WTC11 (cell line): ENCODE measurements around the gene SKAP1. TPM values are rescaled to one million over a fixed set of nuclear protein-coding genes. Genes with fewer than 3 reads are reported as not detected.

Source experiments
- ATAC-seq: fragments of 200-7000 bp; cut with Tn5 transposase; 2 replicates; pipeline ENCODE4 v1.10.0; 2021; ENCODE audit warnings: mild to moderate bottlenecking, moderate library complexity
- CTCF ChIA-PET: fragments of 300-600 bp; sonication (Branson Sonifier 250); formaldehyde crosslinking; loops from one replicate; lab custom pipeline; 2021; ENCODE audit warnings: antibody characterized with exemption; lab: Charles Lee
- POLR2A ChIA-PET: fragments of 350-600 bp; sonication (Branson Sonifier 250); formaldehyde crosslinking; loops from one replicate; lab custom pipeline; 2021; ENCODE audit warnings: antibody characterized with exemption; lab: Charles Lee
- DNase-seq: peaks from one replicate; pipeline ENCODE4 v3.0.0; 2021; ENCODE audit warnings: low spot score
- H3K27ac Mint-ChIP-seq: 2 replicates; pipeline ENCODE4 v1.8.0; 2021; ENCODE audit warnings: mixed read lengths
- H3K27me3 Mint-ChIP-seq: 2 replicates; pipeline ENCODE4 v1.8.0; 2021; ENCODE audit warnings: low read depth, mild to moderate bottlenecking, moderate library complexity, mixed read lengths
- H3K36me3 Mint-ChIP-seq: 2 replicates; pipeline ENCODE4 v1.8.0; 2021; ENCODE audit warnings: mixed read lengths
- H3K4me1 Mint-ChIP-seq: 2 replicates; pipeline ENCODE4 v1.8.0; 2022; ENCODE audit warnings: mixed read lengths
- H3K4me3 Mint-ChIP-seq: 2 replicates; pipeline ENCODE4 v1.8.0; 2021; ENCODE audit warnings: mild to moderate bottlenecking, moderate library complexity, mixed read lengths
- H3K9me3 Mint-ChIP-seq: 2 replicates; pipeline ENCODE4 v1.8.0; 2021; ENCODE audit warnings: mixed read lengths
- ATF2 ChIP-seq: sonication (generic); formaldehyde crosslinking; IDR thresholded peaks from 2 replicates; pipeline ENCODE4 v1.8.1; 2022; ENCODE audit warnings: low read depth, missing genetic modification reagents, borderline replicate concordance
- EMX1 ChIP-seq: fragments of 250-450 bp; sonication (Bioruptor Pico); IDR thresholded peaks from 2 replicates; pipeline ENCODE4 v1.8.0; 2021; ENCODE audit warnings: mild to moderate bottlenecking
- GABPB1 ChIP-seq: sonication (generic); formaldehyde crosslinking; IDR thresholded peaks from 2 replicates; pipeline ENCODE4 v1.8.1; 2023; ENCODE audit warnings: mild to moderate bottlenecking, missing genetic modification reagents
- MXD4 ChIP-seq: fragments of 250-450 bp; sonication (Bioruptor Pico); IDR thresholded peaks from 2 replicates; pipeline ENCODE4 v1.8.0; 2021; ENCODE audit warnings: mild to moderate bottlenecking, moderate library complexity, borderline replicate concordance
- NR1H2 ChIP-seq: sonication (generic); formaldehyde crosslinking; IDR thresholded peaks from 2 replicates; pipeline ENCODE4 v1.9.0; 2021; ENCODE audit warnings: mild to moderate bottlenecking, moderate library complexity, missing genetic modification reagents
- NR2C2 ChIP-seq: sonication (generic); formaldehyde crosslinking; IDR thresholded peaks from 2 replicates; pipeline ENCODE4 v1.8.0; 2022; ENCODE audit warnings: mild to moderate bottlenecking, missing genetic modification reagents
- STAT6 ChIP-seq: sonication (generic); formaldehyde crosslinking; conservative IDR thresholded peaks from 2 replicates; pipeline ENCODE4 v1.8.1; 2023; ENCODE audit warnings: mild to moderate bottlenecking, low read depth, missing genetic modification reagents, moderate library complexity
- TEAD1 ChIP-seq: sonication (generic); formaldehyde crosslinking; IDR thresholded peaks from 2 replicates; pipeline ENCODE4 v1.8.0; 2022; ENCODE audit warnings: mild to moderate bottlenecking, missing genetic modification reagents
- ZBTB21 ChIP-seq: sonication (generic); formaldehyde crosslinking; IDR thresholded peaks from 2 replicates; pipeline ENCODE4 v1.8.1; 2023; ENCODE audit warnings: mild to moderate bottlenecking, missing genetic modification reagents, borderline replicate concordance
- ZNF219 ChIP-seq: sonication (generic); formaldehyde crosslinking; IDR thresholded peaks from 2 replicates; pipeline ENCODE4 v1.8.0; 2023; ENCODE audit warnings: missing genetic modification reagents, mild to moderate bottlenecking, borderline replicate concordance
- ZNF317 ChIP-seq: sonication (generic); formaldehyde crosslinking; IDR thresholded peaks from 2 replicates; pipeline ENCODE4 v1.8.1; 2023; ENCODE audit warnings: low read depth, mild to moderate bottlenecking, moderate library complexity, missing genetic modification reagents, borderline replicate concordance
- ZNF416 ChIP-seq: fragments of 250-450 bp; sonication (Bioruptor Pico); IDR thresholded peaks from 2 replicates; pipeline ENCODE4 v1.9.0; 2021; ENCODE audit warnings: mild to moderate bottlenecking, inconsistent platforms
- ZNF425 ChIP-seq: fragments of 250-450 bp; sonication (Bioruptor Pico); conservative IDR thresholded peaks from 2 replicates; pipeline ENCODE4 v1.9.0; 2021; ENCODE audit warnings: mild to moderate bottlenecking
- ZNF671 ChIP-seq: fragments of 250-450 bp; sonication (Bioruptor Pico); IDR thresholded peaks from 2 replicates; pipeline ENCODE4 v1.8.0; 2021; ENCODE audit warnings: mild to moderate bottlenecking
- total RNA-seq: library from RNA; stranded (reverse); gene quantifications from 3 replicates; pipeline ENCODE4 v1.2.3, GENCODE V29; 2021
- TF ChIP-seq, protein P1 (sequence below): fragments of 250-450 bp; sonication (Bioruptor Pico); IDR thresholded peaks from 2 replicates; pipeline ENCODE4 v2.1.2; 2022; ENCODE audit warnings: mild to moderate bottlenecking, moderate library complexity
- TF ChIP-seq, protein P2 (sequence below): sonication (generic); formaldehyde crosslinking; IDR thresholded peaks from 2 replicates; pipeline ENCODE4 v1.8.1; 2023; ENCODE audit warnings: mild to moderate bottlenecking, missing genetic modification reagents, moderate library complexity
- TF ChIP-seq, protein P3 (sequence below): sonication (generic); formaldehyde crosslinking; IDR thresholded peaks from 2 replicates; pipeline ENCODE4 v1.8.0; 2022; ENCODE audit warnings: mild to moderate bottlenecking, missing genetic modification reagents
- TF ChIP-seq, protein P4 (sequence below): sonication (generic); formaldehyde crosslinking; IDR thresholded peaks from 2 replicates; pipeline ENCODE4 v1.8.1; 2023; ENCODE audit warnings: mild to moderate bottlenecking, missing genetic modification reagents, moderate library complexity

Gene SKAP1
- total RNA-seq, 1 experiment from 2014 or later: not detected

- Mint-ChIP-seq H3K4me3 (no peak overlapping the region), H3K27me3 (peaks cover 29% of the 10 kb centered on the region), H3K9me3 (no peaks in the 10 kb centered on the region), H3K4me1 (peaks cover 9% of the 10 kb centered on the region), H3K36me3 (no peaks in the 10 kb centered on the region), H3K27ac (no peak overlapping the region)
- no peak for ATAC-seq
- CTCF ChIA-PET: interaction anchor here (0.9 to 1.7 kb wide), 6 partner anchors 14 to 179 kb away, joined by 3 to 4 read pairs (median 3); no protein-coding TSS in a partner anchor
- TF ChIP-seq ZNF671 (CRISPR knock-in tag) (no peak), ZNF317 (CRISPR knock-in tag) (no peak), NR2C2 (CRISPR knock-in tag) (no peak), MXD4 (CRISPR knock-in tag) (no peak), GABPB1 (CRISPR knock-in tag) (no peak), NR1H2 (CRISPR knock-in tag) (no peak), ZNF219 (no peak), STAT6 (CRISPR knock-in tag) (no peak), ATF2 (no peak), ZBTB21 (CRISPR knock-in tag) (no peak), ZNF416 (CRISPR knock-in tag) (no peak), EMX1 (CRISPR knock-in tag) (no peak), TEAD1 (no peak), ZNF425 (CRISPR knock-in tag) (no peak)
- TF ChIP-seq, protein P1, sequence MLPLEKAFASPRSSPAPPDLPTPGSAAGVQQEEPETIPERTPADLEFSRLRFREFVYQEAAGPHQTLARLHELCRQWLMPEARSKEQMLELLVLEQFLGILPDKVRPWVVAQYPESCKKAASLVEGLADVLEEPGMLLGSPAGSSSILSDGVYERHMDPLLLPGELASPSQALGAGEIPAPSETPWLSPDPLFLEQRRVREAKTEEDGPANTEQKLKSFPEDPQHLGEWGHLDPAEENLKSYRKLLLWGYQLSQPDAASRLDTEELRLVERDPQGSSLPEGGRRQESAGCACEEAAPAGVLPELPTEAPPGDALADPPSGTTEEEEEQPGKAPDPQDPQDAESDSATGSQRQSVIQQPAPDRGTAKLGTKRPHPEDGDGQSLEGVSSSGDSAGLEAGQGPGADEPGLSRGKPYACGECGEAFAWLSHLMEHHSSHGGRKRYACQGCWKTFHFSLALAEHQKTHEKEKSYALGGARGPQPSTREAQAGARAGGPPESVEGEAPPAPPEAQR (CRISPR knock-in tag): no peak
- TF ChIP-seq, protein P2, sequence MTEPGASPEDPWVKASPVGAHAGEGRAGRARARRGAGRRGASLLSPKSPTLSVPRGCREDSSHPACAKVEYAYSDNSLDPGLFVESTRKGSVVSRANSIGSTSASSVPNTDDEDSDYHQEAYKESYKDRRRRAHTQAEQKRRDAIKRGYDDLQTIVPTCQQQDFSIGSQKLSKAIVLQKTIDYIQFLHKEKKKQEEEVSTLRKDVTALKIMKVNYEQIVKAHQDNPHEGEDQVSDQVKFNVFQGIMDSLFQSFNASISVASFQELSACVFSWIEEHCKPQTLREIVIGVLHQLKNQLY (CRISPR knock-in tag): no peak
- TF ChIP-seq, protein P3, sequence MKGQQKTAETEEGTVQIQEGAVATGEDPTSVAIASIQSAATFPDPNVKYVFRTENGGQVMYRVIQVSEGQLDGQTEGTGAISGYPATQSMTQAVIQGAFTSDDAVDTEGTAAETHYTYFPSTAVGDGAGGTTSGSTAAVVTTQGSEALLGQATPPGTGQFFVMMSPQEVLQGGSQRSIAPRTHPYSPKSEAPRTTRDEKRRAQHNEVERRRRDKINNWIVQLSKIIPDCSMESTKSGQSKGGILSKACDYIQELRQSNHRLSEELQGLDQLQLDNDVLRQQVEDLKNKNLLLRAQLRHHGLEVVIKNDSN (CRISPR knock-in tag): no peak
- TF ChIP-seq, protein P4, sequence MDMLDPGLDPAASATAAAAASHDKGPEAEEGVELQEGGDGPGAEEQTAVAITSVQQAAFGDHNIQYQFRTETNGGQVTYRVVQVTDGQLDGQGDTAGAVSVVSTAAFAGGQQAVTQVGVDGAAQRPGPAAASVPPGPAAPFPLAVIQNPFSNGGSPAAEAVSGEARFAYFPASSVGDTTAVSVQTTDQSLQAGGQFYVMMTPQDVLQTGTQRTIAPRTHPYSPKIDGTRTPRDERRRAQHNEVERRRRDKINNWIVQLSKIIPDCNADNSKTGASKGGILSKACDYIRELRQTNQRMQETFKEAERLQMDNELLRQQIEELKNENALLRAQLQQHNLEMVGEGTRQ: no peak
- no peak for DNase-seq
- POLR2A ChIA-PET: no interaction called here
Observed at GRCh38 chr17:48184721-48185120, 245.3 kb downstream of the SKAP1 start.
